Suprapubic skin (tissue), 4 donors: ENCODE data around the gene STAG1. TPM values are rescaled to one million over a fixed set of nuclear protein-coding genes. Genes with fewer than 3 reads are reported as not detected.
"Not testable (repeated sequence)": the region's sequence is repeated elsewhere in the genome, so short reads cannot be mapped to it uniquely, and the experiment has no call there.

Experiments used
- DNase-seq, 2 donors: peaks; one replicate each; pipeline ENCODE4 v3.0.0-alpha.2; 2019; ENCODE audit warnings: low spot score in 2 of 2
- H3K27ac ChIP-seq: fragments of 200-600 bp; sonication (generic); one replicate; pipeline ENCODE4 v1.5.1; 2019
- H3K27me3 ChIP-seq: fragments of 200-600 bp; sonication (generic); one replicate; pipeline ENCODE4 v1.5.1; 2019
- H3K36me3 ChIP-seq: fragments of 200-600 bp; sonication (generic); one replicate; pipeline ENCODE4 v1.5.1; 2019
- H3K4me1 ChIP-seq: fragments of 200-600 bp; sonication (generic); one replicate; pipeline ENCODE4 v1.5.1; 2019
- H3K4me3 ChIP-seq: fragments of 200-600 bp; sonication (generic); one replicate; pipeline ENCODE4 v1.5.1; 2019; ENCODE audit warnings: mild to moderate bottlenecking
- H3K9me3 ChIP-seq: fragments of 200-600 bp; sonication (generic); one replicate; pipeline ENCODE4 v1.5.1; 2019
- CTCF ChIP-seq, 2 donors: fragments of 200-600 bp in 1 of 2; fragments of 450-650 bp in 1 of 2; sonication (generic) in 1 of 2; IDR thresholded peaks; one replicate each; pipeline ENCODE4 v1.5.1; 2016 to 2019; ENCODE audit warnings: antibody characterized with exemption in 2 of 2, mild to moderate bottlenecking in 1 of 2, moderate library complexity in 1 of 2
- EP300 ChIP-seq: sonication (generic); formaldehyde crosslinking; IDR thresholded peaks from one replicate; pipeline ENCODE4 v1.6.1; 2017; ENCODE audit warnings: antibody characterized with exemption
- POLR2A ChIP-seq, 2 donors: fragments of 450-650 bp; IDR thresholded peaks; one replicate each; pipeline ENCODE4 v1.6.1; 2017; ENCODE audit warnings: antibody characterized with exemption in 2 of 2, mild to moderate bottlenecking in 2 of 2, moderate library complexity in 2 of 2
- POLR2AphosphoS5 ChIP-seq, 3 donors: sonication (generic); formaldehyde crosslinking; IDR thresholded peaks; one replicate each; pipeline ENCODE4 v1.6.1; 2017; ENCODE audit warnings: antibody characterized with exemption in 3 of 3
- WGBS: methylation state at CpG from one replicate; pipeline ENCODE4 v1.1.5; 2018; 5-methylcytosine and 5-hydroxymethylcytosine counted together
- total RNA-seq, 4 donors: library from RNA; depleted of rRNA; stranded (reverse); fragments of >200 nt; gene quantifications; one replicate each; pipeline ENCODE4 v1.1.0, GENCODE V29; 2016

The STAG1 gene
- total RNA-seq, 4 donors from 2014 or later: 33.8 to 76.4 (median 38.0) TPM

GRCh38 chr3:136621628-136622027, 130.6 kb downstream of the STAG1 start:
- Histone ChIP-seq H3K4me1 (peaks cover 10% of the 10 kb centered on the region), H3K9me3 (no peaks in the 10 kb centered on the region), H3K4me3 (no peak overlapping the region), H3K27ac (no peak overlapping the region), H3K27me3 (no peaks in the 10 kb centered on the region), H3K36me3 (peaks cover 14% of the 10 kb centered on the region)
- WGBS: 54% methylated on average over 2 of the region's 2 CpGs
- DNase-seq: no peak
- no peak for TF ChIP-seq CTCF (IDR thresholded peaks at IDR 0.05)
- no peak for TF ChIP-seq POLR2A (IDR thresholded peaks at IDR 0.05)

GRCh38 chr3:136620436-136620835, 131.7 kb downstream of the STAG1 start:
- Histone ChIP-seq H3K27me3 (no peaks in the 10 kb centered on the region), H3K9me3 (no peaks in the 10 kb centered on the region), H3K36me3 (peaks cover 14% of the 10 kb centered on the region), H3K4me1 (peaks cover 7% of the 10 kb centered on the region), H3K27ac (no peak overlapping the region), H3K4me3 (no peak overlapping the region)
- DNase-seq: no peak
- TF ChIP-seq CTCF (IDR thresholded peaks at IDR 0.05) (no peak), EP300 (no peak), POLR2A (IDR thresholded peaks at IDR 0.05) (no peak), POLR2AphosphoS5 (IDR thresholded peaks at IDR 0.05) (no peak)

GRCh38 chr3:136617969-136618525, 134.1 kb downstream of the STAG1 start:
- DNase-seq, H3K9me3 ChIP-seq, H3K27me3 ChIP-seq, H3K4me1 ChIP-seq, H3K4me3 ChIP-seq, H3K27ac ChIP-seq: not testable (repeated sequence)
- H3K36me3 ChIP-seq: peaks cover 14% of the 10 kb centered on the region
- 75% methylated on average over 6 of the region's 6 CpGs for WGBS

GRCh38 chr3:136617198-136617597, 135.0 kb downstream of the STAG1 start:
- H3K27ac ChIP-seq: no peak overlapping the region
- no peak overlapping the region for H3K4me3 ChIP-seq
- no peaks in the 10 kb centered on the region for H3K27me3 ChIP-seq
- H3K36me3 ChIP-seq: peaks cover 14% of the 10 kb centered on the region
- DNase-seq: no peak
- peaks cover 7% of the 10 kb centered on the region for H3K4me1 ChIP-seq
- H3K9me3 ChIP-seq: no peaks in the 10 kb centered on the region
- TF ChIP-seq EP300 (no peak), CTCF (IDR thresholded peaks at IDR 0.05) (no peak), POLR2A (IDR thresholded peaks at IDR 0.05) (no peak), POLR2AphosphoS5 (IDR thresholded peaks at IDR 0.05) (no peak)

- no peaks in the 10 kb centered on the region for H3K27me3 ChIP-seq
- no peaks in the 10 kb centered on the region for H3K4me1 ChIP-seq
- no peak overlapping the region for H3K27ac ChIP-seq
- H3K9me3 ChIP-seq: no peaks in the 10 kb centered on the region
- DNase-seq: no peak
- no peak for TF ChIP-seq EP300
- TF ChIP-seq POLR2A (IDR thresholded peaks at IDR 0.05): no peak
- no peak for TF ChIP-seq POLR2AphosphoS5 (IDR thresholded peaks at IDR 0.05)
- no peak for TF ChIP-seq CTCF (IDR thresholded peaks at IDR 0.05)
- 84% methylated on average over 2 of the region's 2 CpGs for WGBS
- no peak overlapping the region for H3K4me3 ChIP-seq
- peaks cover 8% of the 10 kb centered on the region for H3K36me3 ChIP-seq
Measured at GRCh38 chr3:136612512-136612911, 139.7 kb downstream of the STAG1 start.

GRCh38 chr3:136606990-136607389, 145.2 kb downstream of the STAG1 start:
- peaks cover 17% of the 10 kb centered on the region for H3K36me3 ChIP-seq
- no peaks in the 10 kb centered on the region for H3K4me1 ChIP-seq
- no peak overlapping the region for H3K4me3 ChIP-seq
- no peaks in the 10 kb centered on the region for H3K27me3 ChIP-seq
- H3K27ac ChIP-seq: no peak overlapping the region
- no peaks in the 10 kb centered on the region for H3K9me3 ChIP-seq
- no peak for DNase-seq
- TF ChIP-seq POLR2AphosphoS5 (IDR thresholded peaks at IDR 0.05): no peak
- no peak for TF ChIP-seq EP300
- TF ChIP-seq POLR2A (IDR thresholded peaks at IDR 0.05): no peak
- TF ChIP-seq CTCF (IDR thresholded peaks at IDR 0.05): no peak
- 100% methylated on average over 2 of the region's 2 CpGs for WGBS

GRCh38 chr3:136606216-136606615, 146.0 kb downstream of the STAG1 start:
- not testable (repeated sequence) for H3K27ac ChIP-seq, DNase-seq, H3K9me3 ChIP-seq, H3K27me3 ChIP-seq, H3K4me1 ChIP-seq, H3K4me3 ChIP-seq
- H3K36me3 ChIP-seq: peaks cover 17% of the 10 kb centered on the region
- 96% methylated on average over 7 of the region's 7 CpGs for WGBS
